ENCODE data around the gene TMPRSS3. TPM values are rescaled to one million over a fixed set of nuclear protein-coding genes. Genes with fewer than 3 reads are reported as not detected.

The TMPRSS3 gene
- total RNA-seq, 1 donor from 2014 or later = not detected

GRCh38 chr21:42441963-42442362 lies 46.1 kb upstream of the TMPRSS3 start:
- Mint-ChIP-seq H3K4me3 (no peak overlapping the region), H3K36me3 (no peaks in the 10 kb centered on the region), H3K9me3 (no peaks in the 10 kb centered on the region), H3K27me3 (ENCODE audit: low read depth) (peaks cover 51% of the 10 kb centered on the region), H3K4me1 (no peaks in the 10 kb centered on the region), H3K27ac (no peak overlapping the region)
- no peak for TF ChIP-seq CTCF (IDR thresholded peaks at IDR 0.05; ENCODE audit: unreplicated experiment)
- no peak for DNase-seq (ENCODE audit: low spot score in 2 of 2, unreplicated experiment in 2 of 2)

DNA sequence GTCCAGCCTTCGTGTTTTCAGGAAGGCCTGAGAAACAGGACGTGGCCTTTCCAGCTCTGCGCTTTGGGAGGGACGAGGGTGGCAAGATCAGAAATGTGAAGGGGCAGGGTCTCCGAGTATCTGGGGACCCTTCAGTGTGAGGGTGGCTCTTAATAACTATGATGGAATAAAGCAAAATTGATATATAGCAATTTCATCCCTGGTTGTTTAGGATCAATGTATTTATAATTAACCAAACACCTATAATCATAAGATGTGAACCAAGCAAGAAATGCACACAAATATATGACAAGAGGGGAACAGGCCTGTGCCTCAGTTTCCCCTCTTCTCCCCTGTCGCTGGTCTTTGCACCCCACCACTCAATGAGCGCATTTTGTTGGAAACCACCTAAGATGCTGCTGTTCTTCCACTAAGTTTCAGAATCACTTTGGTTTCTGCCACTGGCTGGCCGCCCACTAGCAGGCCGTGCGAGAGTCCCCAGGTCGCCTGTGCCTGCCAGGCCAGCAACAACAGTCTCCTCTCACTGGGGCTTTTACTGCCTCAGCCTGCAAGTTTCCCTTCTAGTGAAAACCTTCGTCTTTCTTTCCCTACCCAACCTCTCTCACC lies 44.4 kb upstream of the TMPRSS3 start:
- Mint-ChIP-seq H3K36me3 (no peaks in the 10 kb centered on the region), H3K27ac (no peak overlapping the region), H3K4me3 (no peak overlapping the region), H3K27me3 (ENCODE audit: low read depth) (peaks cover 41% of the 10 kb centered on the region), H3K4me1 (no peaks in the 10 kb centered on the region), H3K9me3 (no peaks in the 10 kb centered on the region)
- no peak for DNase-seq (ENCODE audit: low spot score in 2 of 2, unreplicated experiment in 2 of 2)
- TF ChIP-seq CTCF (IDR thresholded peaks at IDR 0.05; ENCODE audit: unreplicated experiment) = no peak

- peaks cover 44% of the 10 kb centered on the region for H3K27me3 Mint-ChIP-seq (ENCODE audit: low read depth)
- no peaks in the 10 kb centered on the region for H3K9me3 Mint-ChIP-seq
- H3K36me3 Mint-ChIP-seq = no peaks in the 10 kb centered on the region
- no peak overlapping the region for H3K27ac Mint-ChIP-seq
- H3K4me1 Mint-ChIP-seq = no peaks in the 10 kb centered on the region
- no peak for DNase-seq (ENCODE audit: low spot score in 2 of 2, unreplicated experiment in 2 of 2)
- H3K4me3 Mint-ChIP-seq = no peak overlapping the region
- no peak for TF ChIP-seq CTCF (IDR thresholded peaks at IDR 0.05; ENCODE audit: unreplicated experiment)
Measured at GRCh38 chr21:42439284-42440186, 43.7 kb upstream of the TMPRSS3 start.

GRCh38 chr21:42438316-42439205 lies 42.7 kb upstream of the TMPRSS3 start:
- H3K27ac Mint-ChIP-seq = no peak overlapping the region
- H3K9me3 Mint-ChIP-seq = no peaks in the 10 kb centered on the region
- no peaks in the 10 kb centered on the region for H3K4me1 Mint-ChIP-seq
- TF ChIP-seq CTCF (IDR thresholded peaks at IDR 0.05; ENCODE audit: unreplicated experiment) = no peak
- peaks cover 51% of the 10 kb centered on the region for H3K27me3 Mint-ChIP-seq (ENCODE audit: low read depth)
- no peak for DNase-seq (ENCODE audit: low spot score in 2 of 2, unreplicated experiment in 2 of 2)
- H3K36me3 Mint-ChIP-seq = no peaks in the 10 kb centered on the region
- H3K4me3 Mint-ChIP-seq = no peak overlapping the region

DNA sequence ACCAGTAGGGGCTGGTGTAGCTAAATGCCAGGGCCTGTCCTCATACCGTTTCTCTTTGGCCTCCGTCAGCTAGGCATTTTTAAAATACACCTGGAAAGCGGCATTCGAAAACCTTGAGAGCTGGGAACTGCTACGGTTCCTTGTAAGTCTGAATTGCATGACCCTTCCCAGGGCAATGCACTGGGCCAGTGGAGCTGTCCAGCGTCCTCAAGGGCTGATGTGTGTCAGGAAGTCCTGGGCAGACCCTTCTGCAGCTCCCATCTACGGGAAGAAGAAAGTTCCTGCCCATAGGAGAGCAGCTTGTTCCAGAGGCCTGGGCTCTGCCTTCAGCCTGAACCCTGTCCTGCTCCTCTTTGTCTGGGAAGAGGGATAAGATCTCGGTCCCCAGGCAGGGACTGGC lies 41.9 kb upstream of the TMPRSS3 start:
- no peak overlapping the region for H3K27ac Mint-ChIP-seq
- no peaks in the 10 kb centered on the region for H3K4me1 Mint-ChIP-seq
- TF ChIP-seq CTCF (IDR thresholded peaks at IDR 0.05; ENCODE audit: unreplicated experiment) = no peak
- no peak for DNase-seq (ENCODE audit: low spot score in 2 of 2, unreplicated experiment in 2 of 2)
- H3K4me3 Mint-ChIP-seq = no peak overlapping the region
- no peaks in the 10 kb centered on the region for H3K36me3 Mint-ChIP-seq
- peaks cover 2% of the 10 kb centered on the region for H3K9me3 Mint-ChIP-seq
- H3K27me3 Mint-ChIP-seq (ENCODE audit: low read depth) = peaks cover 51% of the 10 kb centered on the region
